ENCODE data around the gene BCDIN3D. TPM values are rescaled to one million over a fixed set of nuclear protein-coding genes. Genes with fewer than 3 reads are reported as not detected.

BCDIN3D gene
- 8.1 and 8.5 TPM in 2 replicates for total RNA-seq (ENCODE audit: low replicate concordance)
- long read RNA-seq, transcript BCDIN3D-201 (2 exons, 3,253 nt) = major isoform, 43 of 47 reads
- long read RNA-seq, partial matches to known transcripts = 0 of 47 reads
- long read RNA-seq, other reads (novel, unspliced or antisense) = 4 of 47 reads

GRCh38 chr12:49842519-49843352 is at the start of gene BCDIN3D:
BCDIN3D (minus strand) TSS chr12:49843106; CDS start chr12:49843087, 19 bp downstream.
- no peaks in the 10 kb centered on the region for H3K36me3 Mint-ChIP-seq
- peaks cover 19% of the 10 kb centered on the region for H3K4me1 Mint-ChIP-seq (ENCODE audit: unreplicated experiment)
- H3K27ac Mint-ChIP-seq = peak within 1 kb of the TSS; percentile 88
- DNase-seq (ENCODE audit: extremely low spot score, unreplicated experiment) = peak; percentile 91
- no peak for TF ChIP-seq CTCF (conservative IDR thresholded peaks at IDR 0.05)
- H3K4me3 Mint-ChIP-seq = peak within 1 kb of the TSS; percentile 93
- H3K27me3 Mint-ChIP-seq = peaks cover 10% of the 10 kb centered on the region
- no peaks in the 10 kb centered on the region for H3K9me3 Mint-ChIP-seq

GRCh38 chr12:49892084-49892731 is 49.3 kb upstream of the BCDIN3D start:
- Mint-ChIP-seq H3K27ac (no peak overlapping the region), H3K4me1 (ENCODE audit: unreplicated experiment) (peaks cover 19% of the 10 kb centered on the region), H3K27me3 (peaks cover 10% of the 10 kb centered on the region), H3K36me3 (no peaks in the 10 kb centered on the region), H3K4me3 (no peak overlapping the region), H3K9me3 (no peaks in the 10 kb centered on the region)
- no peak for TF ChIP-seq CTCF (conservative IDR thresholded peaks at IDR 0.05)
- DNase-seq (ENCODE audit: extremely low spot score, unreplicated experiment) = no peak

GRCh38 chr12:49891476-49891875 is 48.6 kb upstream of the BCDIN3D start:
- DNase-seq (ENCODE audit: extremely low spot score, unreplicated experiment) = no peak
- Mint-ChIP-seq H3K4me3 (no peak overlapping the region), H3K9me3 (no peaks in the 10 kb centered on the region), H3K27ac (no peak overlapping the region), H3K27me3 (peaks cover 15% of the 10 kb centered on the region), H3K36me3 (no peaks in the 10 kb centered on the region), H3K4me1 (ENCODE audit: unreplicated experiment) (peaks cover 19% of the 10 kb centered on the region)
- TF ChIP-seq CTCF (conservative IDR thresholded peaks at IDR 0.05) = no peak

GRCh38 chr12:49891012-49891411 is 48.1 kb upstream of the BCDIN3D start:
- no peak for DNase-seq (ENCODE audit: extremely low spot score, unreplicated experiment)
- peaks cover 19% of the 10 kb centered on the region for H3K4me1 Mint-ChIP-seq (ENCODE audit: unreplicated experiment)
- no peak for TF ChIP-seq CTCF (conservative IDR thresholded peaks at IDR 0.05)
- H3K36me3 Mint-ChIP-seq = no peaks in the 10 kb centered on the region
- no peak overlapping the region for H3K4me3 Mint-ChIP-seq
- H3K9me3 Mint-ChIP-seq = no peaks in the 10 kb centered on the region
- no peak overlapping the region for H3K27ac Mint-ChIP-seq
- peaks cover 15% of the 10 kb centered on the region for H3K27me3 Mint-ChIP-seq

GRCh38 chr12:49890096-49890461 is 47.2 kb upstream of the BCDIN3D start:
- Mint-ChIP-seq H3K4me1 (ENCODE audit: unreplicated experiment) (peaks cover 26% of the 10 kb centered on the region), H3K27ac (no peak overlapping the region), H3K36me3 (no peaks in the 10 kb centered on the region), H3K27me3 (peaks cover 18% of the 10 kb centered on the region), H3K9me3 (no peaks in the 10 kb centered on the region), H3K4me3 (no peak overlapping the region)
- no peak for TF ChIP-seq CTCF (conservative IDR thresholded peaks at IDR 0.05)
- DNase-seq (ENCODE audit: extremely low spot score, unreplicated experiment) = no peak

Measured in type B pancreatic cell (in vitro differentiated cells).